HG03196 (cell line): ENCODE measurements around the gene OLFML2B.
"Not testable (repeated sequence)": the region's sequence is repeated elsewhere in the genome, so short reads cannot be mapped to it uniquely, and the experiment has no call there.

ENCODE experiments used
- ATAC-seq: cut with Tn5 transposase; IDR thresholded peaks from one replicate; pipeline ENCODE4 v1.9.1; 2021; ENCODE audit not compliant: unreplicated experiment

OLFML2B gene

GRCh38 chr1:162036163-162036562, 12.5 kb upstream of the OLFML2B start:
- no peak for ATAC-seq

- ATAC-seq: no peak
Observed at GRCh38 chr1:162035241-162035640, 11.6 kb upstream of the OLFML2B start.

GRCh38 chr1:162033428-162033827, 9.8 kb upstream of the OLFML2B start:
- no peak for ATAC-seq

- no peak for ATAC-seq
Observed at GRCh38 chr1:162030759-162031280, 7.2 kb upstream of the OLFML2B start.

GRCh38 chr1:162029157-162029556, 5.5 kb upstream of the OLFML2B start:
- ATAC-seq: no peak

- ATAC-seq: no peak
Observed at GRCh38 chr1:162028726-162029125, 5.1 kb upstream of the OLFML2B start.

GRCh38 chr1:162026881-162027280, 3.2 kb upstream of the OLFML2B start:
- ATAC-seq: no peak

- ATAC-seq: no peak
Observed at GRCh38 chr1:162025541-162025940, 1.9 kb upstream of the OLFML2B start.

GRCh38 chr1:162023181-162023546, 505 bp downstream of the OLFML2B start:
- ATAC-seq: no peak

GRCh38 chr1:162022626-162023025, 1.0 kb downstream of the OLFML2B start:
- ATAC-seq: no peak

GRCh38 chr1:162021124-162021523, 2.5 kb downstream of the OLFML2B start:
- no peak for ATAC-seq

- no peak for ATAC-seq
Observed at GRCh38 chr1:162020150-162020549, 3.5 kb downstream of the OLFML2B start.

GRCh38 chr1:162019446-162019845, 4.2 kb downstream of the OLFML2B start:
- ATAC-seq: no peak

- ATAC-seq: no peak
Observed at GRCh38 chr1:162019006-162019405, 4.7 kb downstream of the OLFML2B start.

GRCh38 chr1:162018418-162018817, 5.3 kb downstream of the OLFML2B start:
- no peak for ATAC-seq

- not testable (repeated sequence) for ATAC-seq
Observed at GRCh38 chr1:162017791-162018190, 5.9 kb downstream of the OLFML2B start.

- ATAC-seq: no peak
Observed at GRCh38 chr1:162016631-162017030, 7.0 kb downstream of the OLFML2B start.

- no peak for ATAC-seq
Observed at GRCh38 chr1:162015196-162015595, 8.5 kb downstream of the OLFML2B start.

- ATAC-seq: no peak
Observed at GRCh38 chr1:162014202-162014601, 9.5 kb downstream of the OLFML2B start.

GRCh38 chr1:162013289-162013688, 10.4 kb downstream of the OLFML2B start:
- no peak for ATAC-seq

GRCh38 chr1:162011337-162012012, 12.2 kb downstream of the OLFML2B start:
- no peak for ATAC-seq

- ATAC-seq: no peak
Observed at GRCh38 chr1:162010175-162010506, 13.5 kb downstream of the OLFML2B start.

GRCh38 chr1:162009501-162010174, 14.0 kb downstream of the OLFML2B start:
- no peak for ATAC-seq
